BJ (cell line): ENCODE data around the gene ADAMTS5. TPM values are rescaled to one million over a fixed set of nuclear protein-coding genes. Genes with fewer than 3 reads are reported as not detected.

ENCODE experiments used
- CTCF ChIA-PET: fragments of 350-600 bp; formaldehyde crosslinking; extraction: SDS; loops from one replicate; lab custom pipeline; 2021; ENCODE audit warnings: antibody characterized with exemption, inconsistent platforms; lab: Yijun Ruan, JAX
- POLR2A ChIA-PET: fragments of 300-600 bp; sonication (Branson Sonifier 250); formaldehyde crosslinking; extraction: SDS; loops from one replicate; lab custom pipeline; 2021; ENCODE audit warnings: antibody characterized with exemption; lab: Charles Lee
- DNase-seq: peaks from one replicate; pipeline ENCODE4 v3.0.0-alpha.2; 2011; ENCODE audit warnings: low read depth
- H3K27me3 ChIP-seq: 2 replicates; pipeline ENCODE4 v1.6.0; 2011; ENCODE audit warnings: low read length; ENCODE audit not compliant: control insufficient read depth, insufficient read depth
- H3K36me3 ChIP-seq: 2 replicates; pipeline ENCODE4 v1.5.1; 2011; ENCODE audit warnings: low read length; ENCODE audit not compliant: control insufficient read depth, insufficient read depth
- H3K4me3 ChIP-seq: 2 replicates; pipeline ENCODE4 v1.5.1; 2011; ENCODE audit warnings: low read depth, mild to moderate bottlenecking, control low read depth, low read length
- CTCF ChIP-seq: IDR thresholded peaks from 2 replicates; pipeline ENCODE4 v1.5.1; 2011; ENCODE audit warnings: low read depth, mild to moderate bottlenecking, control low read depth, inconsistent platforms, low read length, moderate library complexity; ENCODE audit not compliant: insufficient read depth
- polyA plus RNA-seq: library from polyadenylated mRNA; depleted of rRNA; stranded (reverse); fragments of >200 nt; gene quantifications from 2 replicates; pipeline ENCODE4 v1.2.3, GENCODE V29; 2011

ADAMTS5 gene
- polyA plus RNA-seq, 1 experiment = 4.2 TPM

DNA sequence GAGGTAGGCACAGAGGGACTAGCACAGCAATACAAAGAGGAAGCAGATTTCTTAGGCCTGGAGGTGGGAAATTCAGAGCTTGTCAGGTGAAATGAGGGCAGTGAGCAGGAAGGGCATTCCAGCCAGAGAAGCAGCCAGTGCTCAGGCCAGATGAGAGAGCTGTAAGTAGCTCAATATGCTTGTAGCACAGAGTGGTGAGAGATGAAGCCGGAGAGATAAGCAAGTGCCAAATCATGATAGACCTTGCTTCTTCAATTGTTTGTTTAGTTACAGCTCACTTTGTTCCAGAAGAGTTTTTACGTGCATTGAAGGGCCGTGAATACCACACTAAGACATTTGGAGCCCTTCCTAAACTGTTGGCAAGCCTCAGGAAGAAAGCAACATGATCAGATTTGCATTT is 79.6 kb downstream of the ADAMTS5 start:
- H3K36me3 ChIP-seq = no peaks in the 10 kb centered on the region
- no peak for TF ChIP-seq CTCF
- peak; percentile 24 for DNase-seq
- ChIA-PET POLR2A (interaction anchor here (0.6 kb wide), 1 partner anchor 337 kb away, joined by 10 read pairs; no protein-coding TSS in a partner anchor), CTCF (no interaction called here)
- H3K27me3 ChIP-seq = no peaks in the 10 kb centered on the region
- no peak overlapping the region for H3K4me3 ChIP-seq

GRCh38 chr21:26884436-26884835 is 82.5 kb downstream of the ADAMTS5 start:
- no peak for DNase-seq
- ChIA-PET CTCF (no interaction called here), POLR2A (no interaction called here)
- Histone ChIP-seq H3K36me3 (no peaks in the 10 kb centered on the region), H3K4me3 (no peak overlapping the region), H3K27me3 (no peaks in the 10 kb centered on the region)
- no peak for TF ChIP-seq CTCF

GRCh38 chr21:26883768-26884167 is 83.1 kb downstream of the ADAMTS5 start:
- CTCF ChIA-PET = interaction anchor here (0.6 kb wide), 2 partner anchors 9 to 1114 kb away, joined by 3 to 5 read pairs; no protein-coding TSS in a partner anchor
- POLR2A ChIA-PET = no interaction called here
- no peaks in the 10 kb centered on the region for H3K27me3 ChIP-seq
- no peak for DNase-seq
- H3K4me3 ChIP-seq = no peak overlapping the region
- TF ChIP-seq CTCF = no peak
- no peaks in the 10 kb centered on the region for H3K36me3 ChIP-seq

- ChIA-PET POLR2A (no interaction called here), CTCF (interaction anchor here (0.8 to 2.0 kb wide), 8 partner anchors 19 to 820 kb away, joined by 3 to 6 read pairs (median 4); partner anchors contain the start of gene ADAMTS5)
- Histone ChIP-seq H3K27me3 (no peaks in the 10 kb centered on the region), H3K4me3 (no peak overlapping the region), H3K36me3 (no peaks in the 10 kb centered on the region)
- no peak for DNase-seq
- peak; percentile 39; the same call in 1 of the 2 replicates for TF ChIP-seq CTCF
Measured at GRCh38 chr21:26881504-26882228, 85.2 kb downstream of the ADAMTS5 start.

- Histone ChIP-seq H3K36me3 (no peaks in the 10 kb centered on the region), H3K4me3 (no peak overlapping the region), H3K27me3 (no peaks in the 10 kb centered on the region)
- DNase-seq = no peak
- POLR2A ChIA-PET = no interaction called here
- no peak for TF ChIP-seq CTCF
- CTCF ChIA-PET = no interaction called here
Measured at GRCh38 chr21:26877018-26877417, 89.9 kb downstream of the ADAMTS5 start.
